ENCODE data around the gene LHFPL2.

LHFPL2 gene

DNA sequence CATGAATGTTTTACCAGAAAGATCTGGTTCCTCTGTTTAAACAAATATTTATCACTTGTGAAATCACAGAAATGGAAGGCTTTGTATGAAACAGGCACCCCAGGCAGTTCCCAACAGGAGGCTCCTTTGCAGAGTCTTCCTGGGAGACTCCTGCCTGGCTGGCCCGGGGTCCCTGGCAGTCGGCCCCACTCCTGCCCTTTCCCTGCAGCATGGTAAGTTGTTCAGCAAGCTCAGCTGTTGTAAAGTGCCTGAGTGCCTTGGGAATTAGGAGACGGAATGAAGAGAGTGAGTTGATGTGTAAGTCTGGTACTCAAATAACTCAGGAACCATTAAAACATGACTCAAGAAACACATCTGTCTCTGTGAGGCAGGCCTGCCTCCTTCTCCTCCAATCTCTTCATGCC, 17.5 kb upstream of the LHFPL2 start:
- DNase-seq (ENCODE audit: low spot score) = no peak

DNA sequence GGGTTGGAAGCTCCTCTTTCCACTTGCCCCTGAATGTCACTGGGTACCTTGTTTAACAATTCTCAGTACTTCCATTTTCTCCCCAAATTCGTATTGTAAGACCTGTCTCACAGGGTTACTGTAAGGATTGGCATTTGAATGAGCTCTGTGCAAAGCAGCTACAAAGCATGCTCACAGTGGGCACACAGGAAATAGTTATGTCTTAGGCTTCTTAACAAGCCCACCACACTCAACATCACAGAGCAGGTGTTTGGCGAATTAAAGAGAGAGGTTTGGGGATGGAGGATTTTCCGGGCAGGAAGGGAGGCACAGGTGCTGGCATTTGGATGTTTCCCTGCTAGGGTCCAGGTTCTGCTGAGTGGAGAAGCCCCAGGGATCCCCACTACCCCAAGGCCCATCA, 17.0 kb upstream of the LHFPL2 start:
- no peak for DNase-seq (ENCODE audit: low spot score)

DNA sequence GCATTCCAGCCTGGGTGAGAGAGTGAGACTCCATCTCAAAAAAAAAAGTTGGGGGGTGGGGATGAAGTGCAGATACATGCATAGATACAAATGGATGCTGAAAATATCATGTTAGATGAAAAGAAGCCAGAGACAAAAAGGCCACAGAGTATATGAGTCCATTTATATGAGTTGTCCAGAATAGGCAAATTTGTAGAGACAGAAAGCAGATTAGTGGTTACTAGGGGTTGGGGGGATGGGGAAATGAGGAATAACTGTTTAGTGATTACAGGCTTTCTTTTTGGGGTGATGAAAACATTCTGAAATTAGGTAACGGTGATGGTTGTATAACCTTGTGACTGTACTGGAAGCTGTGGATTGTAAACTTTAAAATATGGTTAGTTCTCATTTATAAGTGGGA, 13.8 kb upstream of the LHFPL2 start:
- no peak for DNase-seq (ENCODE audit: low spot score)

DNA sequence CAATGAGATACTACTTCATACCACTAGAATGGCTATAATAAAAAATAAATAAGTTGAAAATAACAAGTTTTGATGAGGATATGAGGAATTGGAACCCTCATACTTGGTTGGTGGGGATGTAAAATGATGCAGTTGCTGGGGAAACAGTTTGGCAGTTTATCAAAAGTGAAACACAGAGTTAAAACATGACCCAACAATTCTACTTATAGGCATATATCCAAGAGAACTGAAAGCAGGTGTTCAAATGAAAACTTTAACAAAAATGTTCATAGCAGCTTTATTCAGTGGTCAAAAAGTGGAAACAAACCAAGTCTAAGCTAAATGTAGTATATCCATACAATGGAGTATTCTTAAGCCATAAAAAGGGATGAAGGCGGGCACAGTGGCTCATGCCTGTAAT, 13.1 kb upstream of the LHFPL2 start:
- DNase-seq (ENCODE audit: low spot score) = no peak

DNA sequence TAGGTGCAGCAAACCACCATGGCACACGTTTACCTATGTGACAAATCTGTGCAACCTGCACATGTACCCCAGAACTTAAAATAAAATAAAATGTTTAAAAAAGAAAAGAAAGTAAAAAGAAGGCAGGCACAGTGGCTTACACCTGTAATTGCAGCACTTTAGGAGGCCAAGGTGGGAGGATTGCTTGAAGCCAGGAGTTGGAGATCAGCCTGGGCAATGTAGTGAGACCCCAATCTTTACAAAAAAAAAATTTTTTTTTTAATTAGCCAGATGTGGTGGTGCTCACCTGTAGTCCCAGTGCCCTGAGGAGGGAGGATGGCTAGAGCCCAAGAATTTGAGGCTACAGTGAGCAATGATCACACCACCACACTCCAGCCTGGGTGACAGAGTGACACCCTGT, 12.5 kb upstream of the LHFPL2 start:
- no peak for DNase-seq (ENCODE audit: low spot score)

DNA sequence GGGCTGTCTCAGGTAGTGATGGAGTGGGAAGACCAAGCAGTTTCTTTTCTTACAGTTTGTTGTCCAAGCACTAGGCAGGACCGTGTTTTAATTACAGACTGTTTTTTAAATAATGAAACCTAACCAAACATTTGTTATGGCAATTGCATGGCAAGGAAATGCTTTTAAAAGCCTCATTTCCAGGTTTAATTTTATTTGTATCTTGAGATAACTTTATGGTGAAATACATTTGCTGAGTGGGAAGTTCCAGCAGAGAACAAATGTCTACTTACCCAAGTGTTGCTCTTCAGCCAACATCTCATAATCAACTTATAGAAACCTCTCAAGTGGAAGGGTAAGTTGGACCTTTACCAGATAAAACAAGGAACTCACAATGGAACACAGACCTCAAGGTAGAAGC, 11.8 kb upstream of the LHFPL2 start:
- no peak for DNase-seq (ENCODE audit: low spot score)

DNA sequence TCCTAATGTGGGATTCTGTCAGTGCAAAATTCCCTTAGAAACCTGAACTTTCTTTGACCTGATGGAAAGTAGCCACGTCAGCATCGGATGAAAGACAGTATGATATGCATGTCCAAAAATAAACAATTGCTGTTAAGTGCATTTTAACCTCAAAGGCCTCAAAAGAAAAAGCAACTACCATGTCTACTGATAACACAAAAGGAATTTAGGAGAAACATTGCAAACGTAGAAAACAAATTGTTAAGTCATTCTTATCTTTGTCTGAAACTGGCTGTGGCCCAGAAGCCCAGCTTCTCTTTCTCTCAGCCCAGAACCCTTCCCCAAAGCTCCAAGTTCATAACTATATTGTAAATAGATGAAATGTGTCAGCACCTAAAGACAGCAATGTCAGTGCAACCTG, 11.1 kb upstream of the LHFPL2 start:
- DNase-seq (ENCODE audit: low spot score) = no peak

DNA sequence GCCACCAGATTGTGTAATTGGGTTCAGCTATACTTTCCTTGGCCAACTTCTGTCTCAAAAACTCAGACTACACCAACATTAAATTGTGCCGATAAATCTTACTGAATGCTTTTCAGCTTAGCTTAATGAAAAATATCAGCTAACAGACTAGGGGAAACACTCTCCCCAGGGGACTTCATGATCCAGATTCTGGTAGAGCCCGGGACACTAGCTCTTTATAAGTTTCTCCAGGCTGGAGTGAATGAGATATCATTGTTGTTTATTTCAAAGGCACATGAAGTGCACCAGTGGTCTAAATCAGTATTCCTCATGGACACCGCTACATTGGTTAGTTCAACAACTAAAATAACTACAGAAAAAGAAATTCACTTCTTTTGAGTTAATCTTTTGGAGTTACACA, 10.5 kb upstream of the LHFPL2 start:
- no peak for DNase-seq (ENCODE audit: low spot score)

DNA sequence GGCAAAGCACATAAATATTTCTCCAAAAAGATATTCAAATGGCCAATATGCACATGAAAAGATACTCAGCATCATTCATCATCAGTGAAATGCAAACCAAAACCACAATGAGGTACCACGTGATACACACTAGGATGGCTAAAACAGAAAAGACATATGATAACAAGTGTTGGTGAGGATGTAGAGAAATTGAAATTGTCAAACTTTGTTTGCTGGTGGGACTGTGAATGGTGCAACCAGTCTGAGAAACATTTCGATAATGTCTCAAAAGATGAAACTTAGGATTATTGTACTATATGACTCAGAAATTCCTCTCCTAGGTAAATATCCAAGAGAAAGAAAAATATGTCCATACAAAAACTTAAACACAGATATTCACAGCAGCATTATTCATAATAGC, 8.6 kb upstream of the LHFPL2 start:
- no peak for DNase-seq (ENCODE audit: low spot score)

DNA sequence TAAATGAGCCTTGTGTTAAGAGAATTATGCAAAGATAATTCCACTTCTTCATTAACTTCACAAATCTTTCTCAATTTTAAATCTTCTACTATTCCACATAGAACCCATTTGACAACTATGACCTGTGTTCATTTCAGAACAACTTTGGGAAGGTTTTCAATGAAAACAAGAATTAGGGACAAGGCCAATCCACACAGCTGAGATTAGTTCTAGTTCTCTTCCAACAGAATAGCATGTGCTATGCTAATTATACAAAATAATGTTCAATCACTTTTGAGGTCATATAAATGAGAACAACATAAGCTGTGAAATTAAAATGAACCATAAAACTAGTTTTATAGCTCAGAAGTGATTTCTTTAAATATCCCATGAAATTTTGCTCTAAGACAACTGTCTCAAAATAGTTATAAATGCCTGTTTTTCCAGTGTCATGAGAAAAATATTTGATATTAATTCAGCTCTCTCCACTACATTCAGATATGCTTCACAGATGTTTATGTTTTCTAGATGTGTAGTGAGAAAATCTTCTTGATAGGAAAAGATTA, 7.2 kb upstream of the LHFPL2 start:
- DNase-seq (ENCODE audit: low spot score) = no peak

DNA sequence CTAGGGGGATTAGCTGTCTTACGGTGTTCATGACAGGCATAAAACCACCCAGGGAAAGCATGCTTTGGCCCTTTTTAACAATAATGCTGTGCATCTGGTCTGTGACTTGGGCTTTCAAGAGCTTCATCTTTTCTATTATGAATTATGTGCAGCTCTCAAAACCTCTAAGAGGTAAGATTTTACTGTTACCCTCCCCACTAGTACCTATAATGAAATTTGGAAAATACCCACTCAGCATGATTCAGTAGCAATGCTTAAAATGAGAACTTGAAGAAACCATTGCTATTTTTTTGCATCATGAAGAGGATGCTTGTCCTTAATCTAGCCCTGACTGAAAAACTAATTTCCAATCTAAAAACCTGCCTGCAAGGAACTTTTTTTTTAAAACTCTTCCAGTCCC, 5.8 kb upstream of the LHFPL2 start:
- no peak for DNase-seq (ENCODE audit: low spot score)

DNA sequence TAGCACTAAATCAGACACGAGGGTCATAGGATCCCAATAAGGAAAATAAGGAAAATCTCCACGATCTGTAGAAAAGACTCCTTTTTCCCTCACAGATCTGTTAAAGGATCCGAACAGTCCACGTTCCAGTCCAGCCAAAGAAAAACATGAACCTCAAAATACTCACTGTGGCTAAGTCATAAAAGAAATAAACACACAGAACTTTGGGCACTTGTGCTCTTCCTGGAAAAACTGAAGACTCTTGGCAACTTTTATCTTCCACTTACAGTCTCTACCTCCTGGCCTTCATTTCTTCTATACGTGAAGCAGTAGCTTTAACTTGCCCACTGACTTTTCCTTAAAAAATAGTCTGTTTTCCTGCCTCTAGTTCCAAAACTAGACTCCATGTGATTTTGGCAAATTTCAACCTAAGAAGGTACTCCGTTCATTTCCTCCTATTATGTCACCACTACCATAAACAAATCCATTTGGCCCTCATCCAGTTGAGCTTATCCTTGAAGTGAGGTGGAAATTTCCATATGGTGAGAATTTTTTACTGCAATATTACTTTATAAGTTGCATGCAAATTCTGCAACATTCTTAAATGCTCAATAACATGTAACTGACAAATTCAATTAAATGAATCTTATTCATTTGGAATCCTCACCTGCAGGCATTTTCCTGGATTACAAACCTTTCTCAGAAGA, 5.3 kb upstream of the LHFPL2 start:
- no peak for DNase-seq (ENCODE audit: low spot score)

DNA sequence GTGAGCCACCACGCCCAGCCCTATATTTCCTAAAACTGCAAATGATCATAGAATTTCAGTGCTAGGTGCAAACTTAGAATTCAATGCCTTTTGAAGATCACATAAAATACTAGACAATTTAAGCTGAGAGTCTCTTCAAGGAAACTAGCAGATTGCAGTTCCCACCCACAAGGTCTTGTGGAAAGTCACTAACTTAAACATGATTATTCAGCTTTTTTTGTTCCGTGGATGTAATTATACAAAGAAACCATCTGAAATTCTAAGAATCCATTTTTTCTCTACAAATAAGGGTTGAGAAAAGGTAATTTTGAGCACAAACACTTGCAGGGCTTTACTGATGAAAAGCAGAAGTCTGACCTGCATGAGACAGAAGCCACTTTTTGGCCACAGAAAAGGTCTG, 4.5 kb upstream of the LHFPL2 start:
- DNase-seq (ENCODE audit: low spot score) = no peak

DNA sequence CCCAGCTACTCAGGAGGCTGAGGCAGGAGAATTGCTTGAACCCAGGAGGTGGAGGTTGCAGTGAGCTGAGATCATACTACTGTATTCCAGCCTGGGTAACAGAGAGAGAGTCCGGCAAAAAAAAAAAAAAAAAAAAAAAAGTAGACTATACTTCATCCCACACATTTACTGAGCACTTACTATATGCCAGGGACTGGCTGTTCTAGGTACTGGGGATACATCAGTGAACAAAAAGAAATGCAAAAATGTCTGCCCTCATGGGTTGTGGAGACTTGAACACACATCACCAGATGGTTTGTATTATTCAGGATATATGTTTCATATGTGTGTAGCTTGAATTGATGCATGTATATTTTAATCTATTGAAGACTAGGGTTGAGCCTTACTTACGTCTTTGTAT, 2.9 kb upstream of the LHFPL2 start:
- no peak for DNase-seq (ENCODE audit: low spot score)

DNA sequence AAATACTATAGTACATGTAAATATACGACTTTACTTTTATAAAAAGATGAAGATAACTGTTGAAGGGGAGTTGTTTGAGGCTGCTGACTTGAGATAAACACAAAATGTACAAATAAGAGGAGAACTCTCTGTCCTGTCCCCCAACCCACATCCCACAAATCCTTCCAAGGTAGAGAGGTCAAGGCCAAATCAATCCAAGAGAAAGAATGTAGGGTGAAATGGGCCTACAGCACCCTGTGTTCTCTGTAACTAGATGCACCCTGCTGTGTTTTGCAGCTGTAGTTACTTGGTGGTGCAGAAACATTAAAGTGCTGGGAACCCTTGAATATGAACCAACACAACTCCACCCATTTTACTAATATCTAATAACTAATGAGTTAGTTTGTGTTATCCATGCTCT, 2.0 kb upstream of the LHFPL2 start:
- DNase-seq (ENCODE audit: low spot score) = no peak

DNA sequence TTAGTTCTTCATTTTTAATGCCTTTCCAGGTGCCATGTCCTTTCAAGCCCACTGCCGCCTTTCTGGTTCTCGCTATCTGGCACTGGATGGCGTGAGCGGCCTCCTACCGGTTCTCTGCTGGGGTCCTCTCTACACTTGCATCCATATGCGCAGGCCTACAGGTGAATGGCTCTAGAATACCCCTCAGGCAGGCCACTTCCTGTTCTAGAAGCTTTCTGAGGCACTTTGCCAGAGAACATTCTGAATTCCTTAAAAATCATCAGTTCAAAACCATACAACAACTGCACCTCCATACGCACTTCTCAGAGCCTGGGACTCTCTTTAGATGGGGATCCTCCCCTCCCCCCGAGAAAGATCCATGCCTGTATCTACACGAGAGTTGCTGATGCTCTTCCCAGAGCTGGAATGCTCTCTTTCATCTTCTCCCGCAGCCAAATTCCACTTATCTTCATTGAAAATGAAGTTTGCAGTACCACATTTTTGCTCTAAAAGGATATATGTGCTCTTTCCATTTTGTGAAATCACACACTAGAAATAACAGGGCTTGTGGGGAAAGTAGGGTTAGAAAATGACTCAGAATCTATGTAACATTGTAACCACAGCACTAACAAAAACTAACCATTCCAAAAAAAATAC, 1.4 kb upstream of the LHFPL2 start:
- peak; percentile 60 for DNase-seq (ENCODE audit: low spot score)

DNA sequence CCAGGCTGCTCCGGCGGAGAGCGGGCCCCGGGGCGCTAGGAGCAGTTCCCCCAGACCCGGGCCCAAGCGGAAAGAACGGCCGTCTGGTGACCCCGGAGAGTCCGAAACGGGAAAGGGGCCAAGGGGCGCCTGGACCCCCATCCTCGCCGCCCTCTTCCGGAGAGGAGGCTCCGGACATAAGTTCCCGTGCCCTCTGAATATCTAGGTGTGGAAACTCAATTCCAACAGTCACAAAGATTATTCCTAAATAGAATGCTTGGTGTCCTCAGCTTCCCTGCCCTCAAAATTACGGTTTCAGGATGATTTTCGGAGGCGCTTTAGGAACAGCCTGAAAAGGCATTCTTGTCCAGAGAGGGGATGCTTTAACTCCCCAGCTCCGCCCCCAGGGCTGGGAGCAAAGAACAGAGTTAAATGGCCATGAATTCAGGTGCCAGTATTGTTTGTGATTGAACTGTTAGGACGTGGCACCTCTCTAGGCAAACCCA, 681 bp upstream of the LHFPL2 start:
- DNase-seq (ENCODE audit: low spot score) = no peak

DNA sequence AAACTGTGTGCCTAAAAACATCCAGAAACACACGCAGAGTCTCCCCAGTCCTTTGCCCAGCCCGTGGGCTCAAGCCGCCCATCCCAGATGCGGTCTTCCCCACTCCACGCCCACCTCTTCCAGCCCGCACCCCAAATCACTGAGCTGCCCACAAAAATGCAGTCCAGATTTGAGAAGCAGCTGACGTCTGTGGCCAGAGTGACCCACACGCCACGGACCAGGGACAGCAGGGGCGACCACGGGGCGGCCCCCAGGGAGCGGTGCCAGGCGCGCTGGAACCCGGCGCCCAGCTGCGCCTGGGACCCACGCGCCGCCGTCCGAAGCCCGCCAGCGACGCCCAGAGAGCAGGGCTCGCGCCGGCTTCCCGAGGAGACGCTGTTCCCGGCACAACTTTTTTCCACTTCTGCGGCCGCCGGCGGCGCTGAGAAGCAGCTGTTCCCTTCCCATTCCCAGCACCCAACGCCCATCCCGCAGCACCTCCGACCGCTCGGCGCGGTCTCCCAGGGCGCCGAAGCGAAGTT, 674 bp downstream of the LHFPL2 start:
- DNase-seq (ENCODE audit: low spot score) = peak; percentile 65

DNA sequence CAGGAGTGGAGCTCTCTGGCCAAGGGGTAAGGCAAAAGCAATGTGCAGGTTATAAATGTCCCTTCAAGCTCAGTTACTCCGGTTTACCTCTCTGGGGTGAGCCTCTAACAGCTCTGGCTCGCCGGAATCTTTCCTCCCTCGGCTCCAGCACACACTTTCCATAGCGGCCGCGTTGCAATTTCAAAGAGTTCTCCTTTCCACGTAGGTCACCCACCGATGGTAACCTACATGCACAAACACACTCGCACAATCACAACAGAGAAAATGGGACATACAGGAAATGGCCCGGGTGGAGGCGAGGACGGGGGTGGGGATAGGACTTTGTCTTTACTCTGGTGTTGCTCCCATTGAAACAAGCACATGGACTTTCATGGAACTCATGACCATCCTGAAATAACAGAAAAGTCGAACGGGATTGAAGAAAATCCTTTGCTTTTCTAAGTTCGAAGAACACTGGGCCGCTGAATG, 1.2 kb downstream of the LHFPL2 start:
- no peak for DNase-seq (ENCODE audit: low spot score)

DNA sequence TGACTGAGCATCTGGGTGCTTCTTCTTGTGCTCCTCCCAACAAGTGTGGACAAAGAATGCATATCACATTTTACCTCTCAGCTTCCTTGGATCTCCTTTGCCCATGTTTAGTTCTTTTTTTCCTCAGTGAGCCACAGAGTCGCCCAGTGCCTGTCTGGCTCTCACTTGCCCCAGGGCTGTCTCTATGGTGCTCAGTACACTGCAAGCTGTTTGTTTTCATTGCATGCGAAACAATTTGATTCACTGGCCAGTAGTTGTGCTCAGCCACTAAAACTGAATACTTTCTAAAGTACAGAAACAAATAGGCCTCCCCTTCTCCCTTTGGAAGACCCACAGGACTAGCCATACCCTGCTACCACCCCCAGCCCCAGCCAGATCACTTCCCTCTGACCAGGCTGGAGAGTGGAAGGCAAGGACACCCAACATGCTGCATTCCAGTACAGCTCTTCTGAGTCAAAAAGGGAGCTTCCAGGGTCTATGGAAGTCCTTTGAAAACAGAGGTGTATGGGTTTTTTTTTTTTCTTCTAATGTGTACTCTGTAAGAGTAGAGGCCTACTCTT, 3.8 kb downstream of the LHFPL2 start:
- DNase-seq (ENCODE audit: low spot score) = no peak

DNA sequence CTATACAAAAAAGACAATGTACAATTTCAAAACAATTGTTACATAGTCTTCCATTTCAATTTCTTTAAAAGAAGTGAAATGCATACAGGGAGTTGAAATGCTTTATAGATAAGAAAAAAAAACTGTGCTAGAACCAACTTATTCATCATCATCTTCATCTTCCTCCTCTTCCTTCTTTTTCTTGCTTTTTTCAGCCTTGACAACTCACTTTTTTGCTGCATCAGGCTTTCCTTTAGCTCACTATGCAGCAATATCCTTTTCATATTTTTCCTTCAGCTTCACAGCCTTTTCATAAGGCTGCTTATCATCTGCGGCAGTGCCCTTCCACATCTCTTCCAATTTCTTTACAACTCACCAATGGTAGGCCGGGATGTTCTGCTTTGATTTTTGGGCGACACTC, 4.4 kb downstream of the LHFPL2 start:
- no peak for DNase-seq (ENCODE audit: low spot score)

DNA sequence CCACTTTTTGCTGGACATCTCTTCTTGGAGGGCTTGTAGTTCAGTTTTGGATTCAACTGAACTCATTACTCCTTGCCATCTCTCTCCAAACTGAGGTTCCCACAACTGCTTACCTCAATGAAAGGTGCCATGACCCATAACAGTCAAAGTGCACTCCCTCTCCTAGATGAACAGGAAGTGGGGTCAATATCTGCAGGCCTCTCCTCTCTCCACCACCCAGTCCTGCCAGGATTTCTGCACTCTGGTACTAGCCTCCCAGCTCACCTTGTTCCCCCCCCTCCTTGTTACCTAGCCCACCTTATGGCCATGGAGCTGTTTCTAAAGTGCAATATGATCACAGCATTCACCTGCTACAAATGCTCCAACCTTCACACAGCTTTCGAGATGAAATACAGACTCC, 5.9 kb downstream of the LHFPL2 start:
- DNase-seq (ENCODE audit: low spot score) = no peak
